CD4-positive, alpha-beta T cell treated with Interleukin-17A for 1 hour (primary cell): ENCODE data around the gene POU6F2.
"Not testable (repeated sequence)": the region's sequence is repeated elsewhere in the genome, so short reads cannot be mapped to it uniquely, and the experiment has no call there.

ENCODE experiments used
- DNase-seq: peaks from one replicate; pipeline ENCODE4 v3.0.0-alpha.2; 2020

The POU6F2 gene

GRCh38 chr7:39001595-39001994 is 23.9 kb downstream of the POU6F2 start:
- DNase-seq: no peak

DNA sequence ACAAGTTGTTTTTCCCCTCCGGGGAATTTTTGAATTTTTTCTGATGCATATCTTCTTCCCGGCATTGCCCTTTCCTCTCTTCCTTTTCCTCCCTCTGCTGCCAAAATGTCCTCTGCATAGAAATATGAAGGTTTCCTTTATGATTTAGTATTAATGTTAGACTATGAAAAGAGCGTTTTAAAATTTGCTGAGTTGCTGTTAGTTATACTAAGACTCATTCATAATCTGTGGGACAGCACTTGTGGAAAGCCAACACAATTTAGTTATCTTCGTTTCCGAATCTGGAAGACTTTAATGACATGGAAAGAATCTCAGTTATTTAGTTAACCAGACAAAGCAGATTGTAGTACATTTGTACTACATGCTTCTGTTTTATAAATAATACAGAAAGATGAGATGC is 25.0 kb downstream of the POU6F2 start:
- no peak for DNase-seq

GRCh38 chr7:39005036-39005435 is 27.3 kb downstream of the POU6F2 start:
- no peak for DNase-seq

GRCh38 chr7:39005461-39005860 is 27.8 kb downstream of the POU6F2 start:
- DNase-seq: no peak

- not testable (repeated sequence) for DNase-seq
These were observed 35.6 kb downstream of the POU6F2 start for GRCh38 chr7:39013049-39013939.

- no peak for DNase-seq
These were observed 38.9 kb downstream of the POU6F2 start for GRCh38 chr7:39016609-39017008.

- DNase-seq: no peak
These were observed 39.7 kb downstream of the POU6F2 start for GRCh38 chr7:39017369-39017915.

DNA sequence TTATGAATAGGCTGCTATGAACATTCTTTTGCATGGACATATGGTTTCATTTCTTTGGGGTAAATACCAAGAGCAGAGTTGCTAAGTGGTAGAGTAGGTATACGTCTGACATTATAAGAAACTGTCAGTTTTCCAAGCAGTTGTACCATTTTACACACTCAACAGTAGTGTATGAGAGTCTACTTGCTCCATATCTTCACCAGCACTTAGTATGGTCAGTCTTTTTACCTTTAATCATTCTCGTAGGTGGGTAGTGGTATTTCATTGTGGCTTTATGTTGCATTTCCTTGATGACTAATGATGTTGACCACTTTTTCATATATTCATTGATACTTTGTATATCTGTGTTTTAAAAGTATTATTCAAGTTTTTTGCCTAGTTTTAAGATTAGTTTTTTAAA is 45.1 kb downstream of the POU6F2 start:
- DNase-seq: no peak

DNA sequence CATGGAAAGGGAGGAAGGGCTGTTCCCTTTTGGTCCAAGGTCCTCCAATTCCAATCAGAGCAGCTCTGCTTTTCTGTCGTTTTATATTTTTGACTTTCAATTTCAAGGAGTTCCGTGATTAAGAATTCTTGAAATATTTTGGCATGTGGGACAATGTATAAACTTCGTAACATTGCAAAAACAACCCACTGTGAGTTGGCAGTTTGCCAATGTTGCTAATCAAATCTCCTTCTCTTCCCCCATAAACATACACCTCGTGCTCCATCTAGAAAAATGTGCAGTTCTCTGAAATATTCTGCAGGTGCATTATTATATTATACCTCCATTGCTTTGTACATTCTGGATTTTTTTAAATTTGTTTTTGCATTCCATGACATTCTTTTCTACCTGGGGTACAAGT is 49.8 kb downstream of the POU6F2 start:
- DNase-seq: no peak

DNA sequence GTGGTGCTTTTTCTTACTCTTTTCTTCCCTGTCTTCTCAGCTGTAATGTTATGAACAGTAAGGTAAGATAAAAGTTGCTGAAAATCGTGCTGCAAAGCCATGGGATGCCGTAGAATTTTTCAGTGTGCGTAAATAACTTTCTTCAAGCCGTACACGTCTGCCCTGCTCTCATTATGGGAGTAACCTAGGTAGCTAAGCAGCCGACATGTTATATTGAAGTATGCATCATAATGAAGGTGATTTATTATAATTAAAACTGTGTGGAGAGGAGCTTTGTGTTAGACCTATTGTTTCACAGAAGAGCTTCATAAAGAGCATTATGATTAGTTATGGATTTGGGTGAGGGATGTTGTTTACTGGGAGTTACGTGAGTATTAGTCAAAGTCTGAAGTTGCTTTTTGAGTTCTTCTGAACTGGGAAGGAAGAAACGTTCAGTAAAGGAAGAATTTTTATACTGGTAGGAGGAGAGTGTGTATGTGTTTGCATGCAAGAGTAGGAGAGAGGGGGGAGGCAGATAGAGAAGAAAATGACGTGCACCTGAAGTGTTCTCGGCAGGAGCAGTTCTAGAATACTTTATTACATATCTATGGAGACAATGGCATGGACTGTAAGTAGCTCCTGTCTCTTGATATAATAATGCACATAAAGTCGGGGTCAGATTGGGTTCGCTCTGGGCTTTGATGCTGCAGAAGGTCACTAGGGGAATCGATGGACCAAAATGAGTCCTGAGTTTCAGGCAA is 56.3 kb downstream of the POU6F2 start:
- no peak for DNase-seq

- no peak for DNase-seq
These were observed 57.4 kb downstream of the POU6F2 start for GRCh38 chr7:39035156-39035555.

DNA sequence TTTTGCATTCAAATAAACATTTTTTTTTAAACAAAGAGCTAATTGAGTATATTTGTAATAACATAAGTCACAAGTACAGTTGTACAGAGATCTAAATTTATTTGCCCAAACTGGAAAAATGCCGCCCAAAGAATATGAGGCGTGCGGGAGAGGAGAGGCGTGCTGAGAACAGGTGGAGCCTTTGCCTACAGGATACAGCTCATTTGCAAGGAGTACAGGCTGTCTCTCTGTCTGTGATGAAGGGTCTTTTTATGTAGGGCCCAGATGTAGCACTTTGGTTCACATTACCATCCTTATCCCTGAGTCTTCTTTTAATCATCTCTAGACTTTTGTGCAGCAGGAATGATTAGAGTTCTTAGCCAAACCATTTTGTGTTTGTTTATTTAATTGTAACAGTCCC is 58.2 kb downstream of the POU6F2 start:
- no peak for DNase-seq

- no peak for DNase-seq
These were observed 65.0 kb downstream of the POU6F2 start for GRCh38 chr7:39042670-39043069.

GRCh38 chr7:39043531-39043930 is 65.8 kb downstream of the POU6F2 start:
- no peak for DNase-seq

DNA sequence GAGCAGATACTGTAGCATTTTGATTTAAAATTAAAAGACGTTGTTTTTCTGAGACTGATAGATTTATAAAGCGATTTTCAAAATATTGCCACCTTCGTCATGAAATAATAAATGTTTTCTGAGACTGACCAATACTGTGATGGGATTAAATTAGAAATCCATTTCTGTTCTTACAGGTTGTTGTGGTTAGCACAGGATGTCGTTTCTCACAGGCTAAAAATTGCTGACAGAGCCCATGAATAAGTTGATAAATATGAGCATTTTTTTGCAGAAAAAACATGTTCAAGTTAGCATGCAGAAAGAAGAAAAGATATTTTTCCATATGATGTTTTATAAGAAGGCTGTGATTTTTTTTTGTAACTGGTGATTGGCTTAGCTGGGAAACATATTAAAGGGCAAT is 66.8 kb downstream of the POU6F2 start:
- DNase-seq: no peak

DNA sequence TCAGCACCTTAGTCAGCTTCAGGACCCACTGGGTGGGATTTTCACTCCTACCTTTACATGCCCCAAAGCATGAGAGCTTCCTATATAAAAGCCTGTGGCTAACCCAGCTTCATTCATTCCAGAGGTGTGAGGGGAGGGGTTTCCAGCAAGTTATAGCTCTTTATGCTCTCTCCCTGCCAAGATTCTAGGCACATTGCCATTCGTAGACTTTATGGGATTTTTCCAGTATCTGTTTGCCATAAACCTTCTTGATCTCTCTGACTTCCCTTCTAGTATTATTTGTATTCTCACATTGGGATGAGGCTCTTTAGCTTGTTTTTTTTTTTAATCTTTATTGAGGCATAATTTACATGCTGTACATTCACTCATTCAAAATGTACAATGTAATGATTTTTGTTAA is 67.5 kb downstream of the POU6F2 start:
- no peak for DNase-seq

DNA sequence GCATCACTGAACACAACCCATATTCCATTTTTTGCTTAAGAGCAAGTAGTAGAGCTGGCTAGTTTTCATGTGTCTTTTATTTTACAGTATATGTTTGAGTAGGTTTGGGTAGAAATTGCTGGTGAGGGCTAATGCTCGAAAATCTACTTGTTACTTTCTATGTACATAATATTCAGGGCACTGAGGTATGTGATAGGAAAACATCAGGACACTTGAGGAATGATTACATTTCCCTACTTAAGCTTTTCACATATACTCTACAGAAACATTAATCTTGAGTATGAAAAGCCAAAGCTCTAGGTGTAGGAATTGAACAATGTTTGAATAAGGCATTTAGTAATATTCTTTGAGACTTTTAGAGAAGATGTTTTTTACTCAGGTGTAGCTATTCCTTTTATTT is 73.6 kb downstream of the POU6F2 start:
- DNase-seq: no peak

- no peak for DNase-seq
These were observed 74.0 kb downstream of the POU6F2 start for GRCh38 chr7:39051707-39052106.

DNA sequence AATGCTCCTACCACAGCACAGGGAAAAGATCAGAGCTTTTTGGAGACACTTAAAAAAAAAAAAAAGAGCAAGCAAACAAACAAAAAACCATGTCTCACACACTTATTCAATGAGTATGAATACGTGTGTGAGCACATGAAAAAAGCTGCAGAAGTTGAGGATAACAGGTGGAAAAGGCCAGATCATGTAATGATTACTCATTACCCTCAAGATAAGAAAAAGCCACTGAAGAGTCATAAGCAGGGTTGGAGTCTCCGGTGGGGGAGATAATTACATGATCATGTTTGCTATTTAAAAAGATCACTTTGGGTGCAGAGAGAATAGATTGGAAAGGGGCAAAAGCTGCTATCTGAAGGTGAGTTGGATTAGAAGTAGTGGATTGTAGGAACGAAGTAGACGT is 77.0 kb downstream of the POU6F2 start:
- DNase-seq: no peak

DNA sequence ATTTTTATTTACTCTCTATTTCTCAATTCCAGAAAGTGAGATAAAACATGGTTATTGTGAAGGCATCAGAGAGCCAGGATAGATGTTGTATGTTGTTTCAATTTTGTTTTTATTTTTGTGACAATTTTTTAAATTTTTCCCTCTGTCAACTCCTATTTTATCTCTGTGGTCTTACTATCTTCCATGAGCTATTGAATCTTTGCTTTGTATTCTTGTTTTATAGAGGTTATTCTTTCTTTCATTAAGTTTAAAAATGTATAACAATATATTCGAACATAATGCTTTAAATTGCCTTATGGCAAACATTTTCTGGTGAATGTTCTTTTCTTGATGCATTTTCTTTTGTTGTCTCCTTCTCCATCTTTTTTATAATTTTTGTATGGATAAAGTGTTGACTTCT is 78.4 kb downstream of the POU6F2 start:
- no peak for DNase-seq

DNA sequence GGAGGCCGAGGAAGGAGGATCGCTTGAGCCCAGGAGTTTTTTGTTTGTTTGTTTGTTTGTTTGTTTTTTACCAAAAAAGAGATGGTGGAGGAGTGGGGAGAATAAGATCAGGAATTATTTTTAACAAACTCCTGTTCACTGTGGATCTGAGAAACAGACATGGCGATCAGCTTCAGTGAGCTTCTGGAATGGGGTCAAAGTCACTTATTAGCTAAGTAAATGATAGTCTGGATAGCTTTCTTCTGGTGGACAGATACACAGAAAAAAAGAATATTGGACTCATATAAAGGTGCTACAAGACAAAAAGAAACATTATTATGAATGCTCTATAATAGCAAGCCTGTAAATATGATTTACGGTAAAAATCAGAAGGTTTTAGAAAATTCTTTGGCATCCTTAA is 85.1 kb downstream of the POU6F2 start:
- no peak for DNase-seq

- DNase-seq: no peak
These were observed 91.3 kb downstream of the POU6F2 start for GRCh38 chr7:39069031-39069430.

GRCh38 chr7:39069896-39070881 is 92.5 kb downstream of the POU6F2 start:
- DNase-seq: no peak
